Midbrain (tissue), 1 donor: ENCODE results near the gene SYNJ2.
"Not testable (repeated sequence)": the region's sequence is repeated elsewhere in the genome, so short reads cannot be mapped to it uniquely, and the experiment has no call there.

Experiments
- DNase-seq: peaks from one replicate; lab custom pipeline; 2025; lab: John Stamatoyannopoulos, UW

Gene SYNJ2

GRCh38 chr6:157981395-157982101 lies at the start of gene SYNJ2:
TSS of gene SYNJ2 (plus strand) at chr6:157981863. CDS start at chr6:157981962, 99 bp downstream.
- peak; percentile 58 for DNase-seq

- no peak for DNase-seq
These were observed 45.9 kb upstream of the SYNJ2 start for GRCh38 chr6:157935786-157936185.

GRCh38 chr6:157937318-157937717 lies 44.3 kb upstream of the SYNJ2 start:
- no peak for DNase-seq

- no peak for DNase-seq
These were observed 43.7 kb upstream of the SYNJ2 start for GRCh38 chr6:157937916-157938315.

GRCh38 chr6:157940375-157941036 lies 41.2 kb upstream of the SYNJ2 start:
- DNase-seq = not testable (repeated sequence)

- peak; percentile 86 for DNase-seq
These were observed 40.4 kb upstream of the SYNJ2 start for GRCh38 chr6:157941101-157941863.

GRCh38 chr6:157942351-157942750 lies 39.3 kb upstream of the SYNJ2 start:
- DNase-seq = no peak

GRCh38 chr6:157943249-157943963 lies 38.3 kb upstream of the SYNJ2 start:
- DNase-seq = no peak

- DNase-seq = no peak
These were observed 37.7 kb upstream of the SYNJ2 start for GRCh38 chr6:157943964-157944283.

GRCh38 chr6:157944983-157945931 lies 36.4 kb upstream of the SYNJ2 start:
- no peak for DNase-seq

GRCh38 chr6:157946053-157946617 lies 35.5 kb upstream of the SYNJ2 start:
- no peak for DNase-seq

- peak; percentile 44 for DNase-seq
These were observed 34.7 kb upstream of the SYNJ2 start for GRCh38 chr6:157946865-157947532.

- not testable (repeated sequence) for DNase-seq
These were observed 30.8 kb upstream of the SYNJ2 start for GRCh38 chr6:157950899-157951298.

- DNase-seq = no peak
These were observed 29.8 kb upstream of the SYNJ2 start for GRCh38 chr6:157951828-157952227.

- DNase-seq = no peak
These were observed 28.8 kb upstream of the SYNJ2 start for GRCh38 chr6:157952861-157953351.

- DNase-seq = no peak
These were observed 28.0 kb upstream of the SYNJ2 start for GRCh38 chr6:157953580-157954091.

- no peak for DNase-seq
These were observed 27.2 kb upstream of the SYNJ2 start for GRCh38 chr6:157954150-157955117.

GRCh38 chr6:157955675-157956074 lies 26.0 kb upstream of the SYNJ2 start:
- no peak for DNase-seq
